GM21381 (cell line): ENCODE measurements around the gene ADAMTS4.

Experiments
- ATAC-seq: cut with Tn5 transposase; IDR thresholded peaks from one replicate; pipeline ENCODE4 v1.9.1; 2021; ENCODE audit warnings: mild to moderate bottlenecking, moderate library complexity; ENCODE audit not compliant: unreplicated experiment

Gene ADAMTS4

DNA sequence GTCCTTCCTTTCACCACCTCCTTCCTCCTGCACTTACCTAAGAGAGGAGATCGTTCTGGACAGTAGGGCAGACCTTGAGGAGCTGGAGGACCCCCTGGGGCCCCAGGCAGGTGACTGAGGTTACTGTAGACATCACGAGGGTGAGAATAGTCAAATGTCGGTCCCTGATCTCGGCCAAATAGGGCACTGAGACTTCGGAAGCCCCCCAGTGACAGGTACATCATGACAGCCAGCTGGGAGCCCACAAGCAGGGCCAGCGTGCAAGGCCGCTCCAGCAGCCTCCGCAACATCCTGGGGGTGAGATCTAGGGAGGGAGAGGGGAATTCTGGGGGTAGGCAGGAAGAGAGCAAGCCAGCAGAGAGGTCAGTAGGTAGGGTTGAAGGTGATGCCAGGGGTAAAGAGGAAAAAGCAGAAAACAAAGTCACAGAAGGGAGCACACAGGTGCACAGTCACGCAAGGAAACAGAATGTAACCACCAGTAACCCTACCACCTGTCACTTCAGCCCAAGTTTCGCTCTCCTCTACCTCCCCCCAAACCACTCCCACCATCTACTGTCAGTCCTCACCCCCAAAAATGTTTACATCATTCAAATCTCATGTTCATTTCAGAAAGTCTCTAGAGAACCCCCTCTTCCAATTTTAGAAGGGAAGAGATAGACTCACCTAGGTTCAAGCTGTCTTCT lies 22.9 kb downstream of the ADAMTS4 start:
- ATAC-seq, result no peak

DNA sequence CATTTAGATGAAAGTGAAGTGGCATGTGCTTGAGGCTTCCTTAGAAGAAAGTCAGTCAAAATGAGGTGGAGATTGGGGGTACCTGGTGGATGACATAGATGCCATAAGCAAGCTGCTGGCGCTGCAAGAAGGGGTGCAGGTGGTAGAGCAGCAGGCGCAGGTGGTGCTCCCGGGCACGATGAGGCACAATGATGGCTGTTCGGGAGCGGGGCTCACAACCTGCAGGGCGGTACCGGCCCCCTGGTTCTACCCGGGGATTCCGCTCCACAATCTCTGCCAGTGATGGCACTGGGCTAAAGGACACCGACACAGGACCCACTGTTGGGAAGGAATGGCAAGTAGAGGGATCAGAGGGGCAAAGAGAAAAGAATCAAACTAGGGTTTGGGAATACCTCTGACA lies 23.9 kb downstream of the ADAMTS4 start:
- no peak for ATAC-seq

DNA sequence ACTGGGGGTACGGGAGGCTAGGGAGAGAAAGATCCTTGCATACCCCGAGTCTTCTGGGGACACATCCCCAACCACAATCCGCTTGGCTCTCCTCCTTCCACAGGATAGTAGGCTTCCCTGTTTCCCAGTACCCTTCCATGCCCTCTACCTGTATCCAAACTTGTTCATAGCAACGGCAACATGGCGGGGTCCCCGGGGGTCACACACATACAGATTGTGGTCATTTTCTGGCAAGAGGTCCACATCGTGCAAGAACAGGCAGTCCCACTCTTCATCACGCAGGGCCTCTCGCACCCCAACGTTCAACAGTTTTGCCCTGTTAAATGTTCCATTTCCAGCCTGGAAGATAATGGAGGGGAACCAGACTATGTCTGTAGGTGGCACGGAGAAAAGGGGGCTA lies 25.1 kb downstream of the ADAMTS4 start:
- no peak for ATAC-seq

DNA sequence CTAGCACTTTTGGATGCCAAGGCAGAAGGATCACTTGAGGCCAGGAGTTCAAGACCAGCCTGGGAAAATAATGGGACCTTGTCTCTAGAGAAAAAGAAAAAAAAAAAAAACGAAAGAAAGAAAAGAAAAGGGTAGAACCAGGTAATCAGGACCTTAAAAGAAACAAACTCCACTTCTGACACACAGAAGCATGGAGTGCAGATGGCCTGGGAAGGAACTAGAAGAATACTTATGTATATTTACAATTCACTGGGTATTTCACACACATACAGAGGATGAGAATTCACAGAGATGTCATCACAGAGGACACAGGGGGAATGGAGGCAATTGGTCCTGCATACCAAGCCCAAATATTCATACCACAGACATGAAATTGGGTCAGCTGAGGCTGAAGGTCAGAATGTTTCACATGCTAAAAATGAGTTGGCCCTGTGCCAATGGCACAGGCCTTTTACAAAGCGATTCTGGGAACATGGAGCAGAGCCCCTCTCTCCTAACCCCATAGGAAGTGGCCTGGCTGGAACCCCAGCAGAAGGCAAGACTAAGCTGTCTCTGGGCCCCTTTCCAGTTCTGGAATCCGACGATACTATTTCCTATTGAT lies 26.0 kb downstream of the ADAMTS4 start:
- ATAC-seq, result no peak

DNA sequence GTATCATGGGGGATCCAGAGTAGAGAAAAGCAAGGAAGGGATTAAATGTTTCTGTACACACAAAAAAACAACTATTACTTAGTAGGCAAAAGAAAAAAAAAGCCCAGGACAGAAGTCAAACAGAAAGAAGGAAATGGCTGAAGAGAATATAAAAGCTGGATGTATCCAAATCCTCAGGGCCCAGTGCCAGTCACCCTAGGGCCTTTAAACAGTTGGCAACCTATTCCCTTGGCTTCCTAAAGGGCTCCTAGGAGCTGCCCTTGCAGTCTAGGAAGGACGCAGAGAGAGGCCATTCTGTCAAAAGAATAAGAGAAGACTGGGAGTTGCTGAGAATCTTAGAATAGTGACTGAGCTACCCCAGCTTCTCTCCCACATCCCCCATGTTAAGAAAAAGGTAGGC lies 26.5 kb downstream of the ADAMTS4 start:
- ATAC-seq, result no peak

DNA sequence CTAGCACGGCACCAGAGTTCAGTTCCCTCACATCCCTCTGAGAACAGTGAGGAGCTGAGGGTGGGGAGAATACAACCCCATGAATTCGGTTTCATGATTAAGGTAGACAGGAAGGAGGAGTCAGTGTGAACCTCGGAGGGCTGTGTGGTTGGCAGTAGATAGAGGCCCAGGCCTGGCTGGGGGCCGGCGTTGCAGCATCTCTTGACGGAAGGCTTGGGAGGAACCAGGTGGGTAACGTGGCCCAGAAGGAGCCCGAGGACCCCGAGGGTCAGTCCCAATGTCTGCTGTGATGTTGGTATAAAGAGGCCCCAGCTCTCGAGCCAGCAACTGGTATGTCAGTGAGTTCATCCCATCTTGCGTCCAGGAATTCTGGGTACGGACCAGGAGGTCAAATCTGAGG lies 27.2 kb downstream of the ADAMTS4 start:
- ATAC-seq, result no peak

DNA sequence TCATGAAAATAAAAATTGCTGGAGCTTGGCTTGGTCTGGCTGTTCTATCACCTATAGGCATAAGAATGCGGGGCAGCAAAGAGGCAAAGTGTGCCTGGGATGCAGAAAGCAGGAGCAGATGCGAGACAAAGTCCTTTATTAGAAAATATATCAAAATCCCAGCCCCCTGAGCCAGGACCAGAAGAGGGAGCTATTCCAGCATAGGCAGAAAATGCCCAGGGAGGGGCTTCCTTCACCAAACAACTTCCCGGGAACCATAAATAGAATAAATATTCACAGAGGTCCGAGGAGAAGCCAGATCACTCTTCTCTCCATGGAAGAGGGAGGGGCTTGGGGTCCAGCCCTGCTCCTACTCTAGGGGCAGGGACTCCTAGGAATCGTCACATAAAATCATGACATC lies 27.7 kb downstream of the ADAMTS4 start:
- ATAC-seq, result no peak

DNA sequence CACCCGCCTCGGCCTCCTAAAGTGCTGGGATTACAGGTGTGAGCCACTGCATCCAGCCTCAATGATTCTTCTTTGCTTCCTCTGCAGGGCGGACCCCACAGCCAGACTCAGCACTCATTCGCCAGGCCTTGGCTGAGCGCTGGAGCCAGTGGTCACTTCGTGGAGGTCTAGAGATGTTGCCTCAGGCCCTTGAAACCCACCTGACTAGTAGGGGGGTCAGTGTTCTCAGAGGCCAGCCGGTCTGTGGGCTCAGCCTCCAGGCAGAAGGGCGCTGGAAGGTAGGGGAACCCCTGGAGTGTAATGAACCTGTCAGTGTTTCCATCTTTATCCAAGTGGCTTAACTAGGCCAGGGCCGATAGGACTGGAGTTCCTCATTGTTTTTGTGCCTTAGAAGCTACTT lies 29.9 kb downstream of the ADAMTS4 start:
- no peak for ATAC-seq

DNA sequence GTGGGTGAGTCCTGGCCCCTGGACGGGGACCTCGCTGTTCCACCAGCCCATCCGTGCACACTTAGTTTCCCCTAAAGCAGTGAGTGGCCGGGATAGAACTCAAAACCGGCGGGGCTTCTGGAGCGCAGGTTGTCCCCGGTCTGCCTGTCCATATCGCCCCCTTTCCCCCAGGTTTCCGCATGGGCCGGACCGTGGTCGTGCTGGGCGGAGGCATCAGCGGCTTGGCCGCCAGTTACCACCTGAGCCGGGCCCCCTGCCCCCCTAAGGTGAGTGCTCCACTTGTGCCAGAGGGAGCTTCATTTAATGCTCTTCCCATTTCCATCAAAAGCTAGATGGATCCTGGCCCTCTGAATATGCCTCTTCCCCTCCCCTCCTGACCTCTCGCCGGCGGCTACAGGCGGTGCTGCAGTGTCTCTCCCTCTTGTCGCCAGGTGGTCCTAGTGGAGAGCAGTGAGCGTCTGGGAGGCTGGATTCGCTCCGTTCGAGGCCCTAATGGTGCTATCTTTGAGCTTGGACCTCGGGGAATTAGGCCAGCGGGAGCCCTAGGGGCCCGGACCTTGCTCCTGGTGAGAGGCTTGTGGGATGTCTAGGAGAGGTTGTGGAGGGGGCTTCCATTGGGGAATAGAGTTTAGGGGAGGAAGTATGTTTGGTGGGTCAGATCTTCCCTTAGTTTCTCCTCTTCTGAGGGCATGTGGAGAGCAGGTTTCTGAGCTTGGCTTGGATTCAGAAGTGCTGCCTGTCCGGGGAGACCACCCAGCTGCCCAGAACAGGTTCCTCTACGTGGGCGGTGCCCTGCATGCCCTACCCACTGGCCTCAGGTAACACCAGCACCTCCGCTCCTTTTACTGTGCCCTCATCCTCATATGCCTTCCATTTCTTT lies 31.9 kb downstream of the ADAMTS4 start:
- ATAC-seq, result no peak

DNA sequence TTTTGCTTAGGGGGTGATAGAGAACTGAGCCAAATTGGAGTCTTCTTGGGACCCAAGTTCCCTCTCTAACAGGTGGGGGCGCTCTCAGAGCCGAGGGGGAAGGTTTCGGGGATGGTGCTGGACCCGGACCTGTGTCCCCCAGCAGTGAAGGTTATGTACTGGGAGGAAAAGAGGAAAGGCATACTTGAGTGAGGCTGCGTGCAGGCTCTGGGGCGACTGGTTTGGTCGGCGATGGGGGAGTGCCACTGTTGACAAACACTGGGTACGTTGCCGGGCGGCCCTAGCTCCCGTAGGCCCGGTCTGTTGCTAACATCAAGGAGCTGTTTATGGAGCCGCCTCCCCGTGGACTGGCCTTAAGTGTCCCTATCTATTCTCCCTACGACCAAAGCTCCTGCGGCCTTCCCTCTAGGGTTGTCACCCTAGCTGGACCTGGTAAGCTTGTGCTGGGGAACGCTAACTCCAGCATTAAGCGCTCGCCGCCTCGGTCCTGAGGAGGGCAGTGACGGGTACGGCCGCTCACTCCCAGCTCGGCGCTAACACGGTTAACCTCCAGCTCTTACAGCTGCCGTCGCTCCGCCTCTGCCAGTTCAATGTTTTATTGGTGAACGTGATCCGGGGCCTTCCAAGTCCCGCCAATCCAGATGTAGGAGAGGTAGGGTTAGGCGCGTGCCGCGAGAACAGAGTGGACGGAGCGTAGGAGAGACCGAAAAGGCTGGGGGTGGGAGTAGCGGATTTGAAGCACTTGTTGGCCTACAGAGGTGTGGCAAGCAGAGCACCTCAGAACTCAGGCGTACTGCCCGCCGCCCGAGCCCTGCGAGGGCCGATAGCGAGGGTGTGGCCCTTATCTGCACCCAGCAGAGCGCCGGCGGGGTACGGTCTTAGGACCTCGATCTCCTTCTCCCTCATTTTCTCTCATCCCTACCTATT lies 32.8 kb downstream of the ADAMTS4 start, which contains the start of gene PPOX:
Gene PPOX (plus strand): TSS at position 685 of the 927 bp plus-strand sequence. CDS start 422 bp downstream, outside the sequence.
- peak; percentile 95 for ATAC-seq

DNA sequence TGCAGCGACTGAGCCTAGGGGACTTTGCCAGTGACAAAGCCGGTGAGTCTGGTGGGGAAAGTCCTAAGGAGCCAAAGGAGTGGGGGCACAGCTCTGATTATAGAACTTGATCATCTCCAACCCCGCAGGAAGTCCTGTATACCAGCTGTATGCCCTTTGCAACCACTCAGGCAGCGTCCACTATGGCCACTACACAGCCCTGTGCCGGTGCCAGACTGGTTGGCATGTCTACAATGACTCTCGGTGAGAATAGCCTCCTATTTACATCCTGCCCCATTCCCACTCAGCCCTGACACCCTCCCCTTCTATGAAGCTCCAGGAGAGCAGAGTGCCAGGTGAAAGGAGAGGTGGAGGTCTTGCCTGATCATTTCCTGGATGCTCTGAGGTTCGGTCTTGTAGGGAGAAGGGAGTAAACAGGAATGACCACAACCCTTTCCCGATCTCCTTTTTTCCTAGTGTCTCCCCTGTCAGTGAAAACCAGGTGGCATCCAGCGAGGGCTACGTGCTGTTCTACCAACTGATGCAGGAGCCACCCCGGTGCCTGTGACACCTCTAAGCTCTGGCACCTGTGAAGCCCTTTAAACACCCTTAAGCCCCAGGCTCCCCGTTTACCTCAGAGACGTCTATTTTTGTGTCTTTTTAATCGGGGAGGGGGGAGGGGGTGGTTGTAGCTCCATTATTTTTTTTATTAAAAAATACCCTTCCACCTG lies 33.8 kb downstream of the ADAMTS4 start:
- ATAC-seq, result no peak

DNA sequence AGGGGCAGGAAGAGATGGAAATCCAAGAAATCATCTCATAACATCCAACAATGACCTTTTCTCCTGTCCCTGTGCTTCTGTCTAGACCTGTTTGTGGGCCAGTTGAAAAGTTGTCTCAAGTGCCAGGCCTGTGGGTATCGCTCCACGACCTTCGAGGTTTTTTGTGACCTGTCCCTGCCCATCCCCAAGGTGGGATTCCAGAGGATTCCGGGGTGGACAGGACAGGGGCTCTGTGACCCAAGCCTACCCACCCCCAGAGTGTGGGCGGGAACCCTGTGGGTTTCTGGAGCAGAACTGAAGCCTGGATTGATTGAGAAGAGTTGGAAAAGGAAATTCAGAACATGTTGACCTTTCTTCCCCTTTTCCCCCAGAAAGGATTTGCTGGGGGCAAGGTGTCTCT lies 35.1 kb downstream of the ADAMTS4 start:
- ATAC-seq, result no peak

DNA sequence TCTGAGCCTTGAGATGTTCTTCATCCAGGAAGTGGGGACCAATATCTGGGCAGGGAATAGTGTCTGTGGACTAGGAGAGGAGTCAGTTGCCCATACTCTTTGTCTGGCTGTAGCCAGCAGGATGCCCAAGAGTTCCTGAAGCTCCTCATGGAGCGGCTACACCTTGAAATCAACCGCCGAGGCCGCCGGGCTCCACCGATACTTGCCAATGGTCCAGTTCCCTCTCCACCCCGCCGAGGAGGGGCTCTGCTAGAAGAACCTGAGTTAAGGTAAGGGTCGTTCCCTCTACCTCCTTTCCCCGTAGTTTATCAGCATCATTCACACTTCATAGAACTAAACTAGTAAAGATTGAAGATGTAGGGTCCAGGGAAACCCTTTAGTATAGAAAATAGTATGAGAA lies 36.0 kb downstream of the ADAMTS4 start:
- no peak for ATAC-seq

DNA sequence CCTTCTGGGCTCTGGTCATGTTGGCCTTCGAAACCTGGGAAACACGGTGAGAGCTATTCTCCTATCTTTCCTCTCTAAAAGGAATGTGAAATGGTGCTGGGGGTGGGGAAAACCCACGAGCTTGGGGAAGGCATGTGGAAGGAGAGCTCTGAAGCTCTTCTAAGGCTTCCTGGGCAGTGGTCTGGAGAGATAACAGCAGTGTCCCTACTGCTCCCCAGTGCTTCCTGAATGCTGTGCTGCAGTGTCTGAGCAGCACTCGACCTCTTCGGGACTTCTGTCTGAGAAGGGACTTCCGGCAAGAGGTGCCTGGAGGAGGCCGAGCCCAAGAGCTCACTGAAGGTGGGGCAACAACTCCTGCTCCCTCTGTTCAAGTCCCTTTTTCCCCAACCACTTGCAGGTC lies 36.8 kb downstream of the ADAMTS4 start:
- ATAC-seq, result no peak

DNA sequence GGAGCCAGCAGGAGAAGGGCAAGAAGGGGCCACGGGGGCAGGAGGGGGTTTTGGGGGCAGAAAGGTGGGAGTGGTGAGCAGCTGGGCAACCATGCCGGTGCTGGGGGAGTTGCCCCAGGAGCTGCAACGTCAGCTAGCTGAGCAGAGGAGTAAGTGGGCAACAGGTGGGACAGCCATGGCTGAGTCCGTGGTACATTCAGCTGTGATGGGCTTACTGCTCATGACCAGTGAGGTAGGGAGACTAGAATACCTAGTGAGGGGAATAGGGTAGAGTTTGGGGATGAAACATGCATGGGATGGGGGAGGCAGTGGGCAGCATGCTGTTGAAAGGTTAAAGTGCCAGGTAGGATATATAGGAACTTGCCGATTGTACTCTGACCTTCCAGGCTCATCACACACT lies 37.2 kb downstream of the ADAMTS4 start:
- no peak for ATAC-seq

DNA sequence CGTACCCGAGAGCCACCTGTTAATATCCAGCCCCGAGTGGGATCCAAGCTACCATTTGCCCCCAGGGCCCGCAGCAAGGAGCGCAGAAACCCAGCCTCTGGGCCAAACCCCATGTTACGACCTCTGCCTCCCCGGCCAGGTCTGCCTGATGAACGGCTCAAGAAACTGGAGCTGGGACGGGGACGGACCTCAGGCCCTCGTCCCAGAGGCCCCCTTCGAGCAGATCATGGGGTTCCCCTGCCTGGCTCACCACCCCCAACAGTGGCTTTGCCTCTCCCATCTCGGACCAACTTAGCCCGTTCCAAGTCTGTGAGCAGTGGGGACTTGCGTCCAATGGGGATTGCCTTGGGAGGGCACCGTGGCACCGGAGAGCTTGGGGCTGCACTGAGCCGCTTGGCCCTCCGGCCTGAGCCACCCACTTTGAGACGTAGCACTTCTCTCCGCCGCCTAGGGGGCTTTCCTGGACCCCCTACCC lies 38.1 kb downstream of the ADAMTS4 start:
- no peak for ATAC-seq

DNA sequence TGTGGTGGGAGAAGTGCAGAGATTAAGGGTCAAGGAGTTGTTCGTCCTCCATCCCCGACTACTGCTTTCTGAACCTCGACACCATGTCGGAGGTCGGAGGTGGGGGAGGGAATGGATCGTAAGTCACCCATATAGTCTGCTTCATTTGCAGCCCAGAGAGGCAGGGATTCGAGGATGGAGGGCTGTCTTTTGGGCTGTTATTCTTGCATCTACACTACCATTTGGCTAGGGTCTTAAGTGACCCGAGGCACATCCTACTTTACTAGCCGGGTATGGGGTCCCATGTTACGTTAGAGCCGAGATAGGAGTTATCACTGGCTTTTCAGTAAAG lies 39.0 kb downstream of the ADAMTS4 start:
- no peak for ATAC-seq

DNA sequence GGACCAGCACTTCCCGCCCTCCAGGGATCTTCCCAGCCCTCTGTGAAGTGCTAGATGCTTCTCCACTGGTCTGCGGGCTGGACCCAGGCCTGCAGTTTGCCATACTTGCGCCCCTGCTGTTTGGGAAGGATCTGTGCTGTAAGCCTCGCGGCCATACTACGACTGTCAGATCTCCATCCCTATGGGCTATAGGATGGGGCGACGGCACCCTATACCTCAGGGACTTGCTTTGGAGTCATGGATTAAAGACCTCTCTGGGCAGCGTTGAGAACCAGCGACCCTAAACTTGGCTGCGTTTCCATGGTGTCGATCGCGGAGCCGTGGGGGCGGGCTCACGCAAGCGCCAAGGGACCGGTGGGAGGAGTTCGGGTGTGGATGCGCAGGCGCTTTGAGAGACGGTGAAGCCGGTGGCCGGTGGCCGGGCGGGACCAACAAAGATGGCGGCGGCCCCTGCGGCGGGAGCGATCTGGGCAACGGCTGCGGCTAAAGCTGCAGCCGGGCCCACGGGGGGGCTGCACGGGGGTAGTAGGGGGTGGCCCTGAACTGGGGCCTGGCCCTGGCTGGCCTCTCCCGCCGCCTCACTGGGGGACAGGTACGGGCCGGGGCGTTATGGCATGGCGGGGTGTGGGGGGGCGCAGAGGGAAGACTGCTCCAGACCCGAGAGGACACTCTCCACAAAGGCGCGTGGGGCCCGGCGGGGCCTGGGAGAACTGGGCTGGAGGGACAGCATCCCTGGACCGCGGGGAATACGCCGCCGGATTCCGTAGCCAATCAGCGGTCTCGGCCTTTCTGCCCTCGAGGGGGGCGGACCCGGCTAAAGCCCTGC lies 39.6 kb downstream of the ADAMTS4 start, which contains the start of gene USP21:
Gene USP21 (plus strand): TSS at position 414 of the 826 bp plus-strand sequence. CDS start 1,141 bp downstream, outside the sequence.
- peak; percentile 81 for ATAC-seq
